Ovary (tissue), 3 donors: ENCODE measurements around the gene MAN1A1.

ENCODE experiments used
- EP300 ChIP-seq: sonication (generic); formaldehyde crosslinking; IDR thresholded peaks from one replicate; pipeline ENCODE4 v1.6.1; 2017; ENCODE audit warnings: antibody characterized with exemption
- POLR2A ChIP-seq: fragments of 450-650 bp; IDR thresholded peaks from one replicate; pipeline ENCODE4 v1.6.1; 2017; ENCODE audit warnings: antibody characterized with exemption, mild to moderate bottlenecking, moderate library complexity
- TF ChIP-seq, protein P1 (sequence below), 3 donors: fragments of 450-650 bp in 2 of 3; fragments of 200-600 bp in 1 of 3; IDR thresholded peaks; one replicate each; pipeline versions ENCODE4 v1.5.1 to v1.8.0; 2016 to 2022; ENCODE audit warnings: antibody characterized with exemption in 3 of 3, mild to moderate bottlenecking in 1 of 3
- donor health status: DM: no; HTN: no; CAD: no.

DNA sequence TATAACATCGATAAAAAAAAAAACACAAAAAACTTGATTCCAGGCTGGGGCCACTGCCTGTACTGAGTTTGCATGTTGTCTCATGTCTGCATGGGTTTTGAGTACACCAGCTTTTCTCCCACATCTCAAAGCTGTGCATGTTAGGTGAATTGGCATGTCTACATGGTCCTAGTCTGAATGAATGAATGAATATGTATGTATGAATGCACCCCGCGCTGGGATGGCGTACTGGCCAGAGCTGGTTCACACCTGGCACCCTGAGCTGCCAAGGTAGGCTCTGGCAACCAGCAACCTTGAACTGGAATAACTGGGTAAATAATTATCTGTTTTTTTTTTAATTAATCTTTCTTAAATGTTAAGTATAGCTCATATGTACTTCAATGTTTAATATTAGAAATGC lies 131.0 kb downstream of the MAN1A1 start:
- TF ChIP-seq, protein P1, sequence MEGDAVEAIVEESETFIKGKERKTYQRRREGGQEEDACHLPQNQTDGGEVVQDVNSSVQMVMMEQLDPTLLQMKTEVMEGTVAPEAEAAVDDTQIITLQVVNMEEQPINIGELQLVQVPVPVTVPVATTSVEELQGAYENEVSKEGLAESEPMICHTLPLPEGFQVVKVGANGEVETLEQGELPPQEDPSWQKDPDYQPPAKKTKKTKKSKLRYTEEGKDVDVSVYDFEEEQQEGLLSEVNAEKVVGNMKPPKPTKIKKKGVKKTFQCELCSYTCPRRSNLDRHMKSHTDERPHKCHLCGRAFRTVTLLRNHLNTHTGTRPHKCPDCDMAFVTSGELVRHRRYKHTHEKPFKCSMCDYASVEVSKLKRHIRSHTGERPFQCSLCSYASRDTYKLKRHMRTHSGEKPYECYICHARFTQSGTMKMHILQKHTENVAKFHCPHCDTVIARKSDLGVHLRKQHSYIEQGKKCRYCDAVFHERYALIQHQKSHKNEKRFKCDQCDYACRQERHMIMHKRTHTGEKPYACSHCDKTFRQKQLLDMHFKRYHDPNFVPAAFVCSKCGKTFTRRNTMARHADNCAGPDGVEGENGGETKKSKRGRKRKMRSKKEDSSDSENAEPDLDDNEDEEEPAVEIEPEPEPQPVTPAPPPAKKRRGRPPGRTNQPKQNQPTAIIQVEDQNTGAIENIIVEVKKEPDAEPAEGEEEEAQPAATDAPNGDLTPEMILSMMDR (IDR thresholded peaks at IDR 0.05): no peak
- no peak for TF ChIP-seq POLR2A
- TF ChIP-seq EP300: no peak
